ENCODE results near the gene ZNF662. TPM values are rescaled to one million over a fixed set of nuclear protein-coding genes. Genes with fewer than 3 reads are reported as not detected.

The ZNF662 gene
- total and polyA plus RNA-seq, 2 experiments from 2014 or later, result 0.07 TPM; not detected in 1

GRCh38 chr3:42865256-42865655, 40.7 kb upstream of the ZNF662 start:
- 97% methylated on average over 8 of the region's 8 CpGs for WGBS (ENCODE audit: low lambda C conversion rate, missing lambda C conversion rate)
- TF ChIP-seq EZH2phosphoT487 (IDR thresholded peaks at IDR 0.05; ENCODE audit: low read depth, severe bottlenecking, unreplicated experiment), result no peak
- no peak for TF ChIP-seq CTCF (IDR thresholded peaks at IDR 0.05; ENCODE audit: poor library complexity)
- no peaks in the 10 kb centered on the region for H3K9me3 ChIP-seq (ENCODE audit: low read depth)
- H3K27me3 ChIP-seq, result no peaks in the 10 kb centered on the region
- H2AFZ ChIP-seq, result no peak overlapping the region
- H3K4me2 ChIP-seq, result no peak overlapping the region
- no peak overlapping the region for H3K27ac ChIP-seq
- H3K36me3 ChIP-seq (replicated peaks; ENCODE audit: insufficient read depth, low read depth), result no peaks in the 10 kb centered on the region
- no peak for DNase-seq (ENCODE audit: low spot score)
- no peaks in the 10 kb centered on the region for H3K4me1 ChIP-seq (ENCODE audit: insufficient read depth)
- H3K79me2 ChIP-seq, result no peaks in the 10 kb centered on the region
- no peak overlapping the region for H3K4me3 ChIP-seq
- no peaks in the 10 kb centered on the region for H4K20me1 ChIP-seq (ENCODE audit: insufficient read depth, poor library complexity, severe bottlenecking)
- no peaks in the 10 kb centered on the region for H3K9me2 ChIP-seq (replicated peaks; ENCODE audit: insufficient read depth)

- Histone ChIP-seq H3K36me3 (replicated peaks; ENCODE audit: insufficient read depth, low read depth) (no peaks in the 10 kb centered on the region), H3K9me2 (replicated peaks; ENCODE audit: insufficient read depth) (no peaks in the 10 kb centered on the region)
Measured at GRCh38 chr3:42867138-42867537, 38.8 kb upstream of the ZNF662 start.

GRCh38 chr3:42868841-42869240, 37.1 kb upstream of the ZNF662 start:
- no peak overlapping the region for H3K27ac ChIP-seq
- no peak for TF ChIP-seq EZH2 (IDR thresholded peaks at IDR 0.05; ENCODE audit: borderline replicate concordance)
- no peak for TF ChIP-seq EZH2phosphoT487 (IDR thresholded peaks at IDR 0.05; ENCODE audit: low read depth, severe bottlenecking, unreplicated experiment)
- no peaks in the 10 kb centered on the region for H3K4me1 ChIP-seq (ENCODE audit: insufficient read depth)
- no peak overlapping the region for H2AFZ ChIP-seq
- no peaks in the 10 kb centered on the region for H3K9me3 ChIP-seq (ENCODE audit: low read depth)
- H4K20me1 ChIP-seq (ENCODE audit: insufficient read depth, poor library complexity, severe bottlenecking), result no peaks in the 10 kb centered on the region
- 75% methylated on average over 5 of the region's 5 CpGs for WGBS (ENCODE audit: low lambda C conversion rate, missing lambda C conversion rate)
- H3K9me2 ChIP-seq (replicated peaks; ENCODE audit: insufficient read depth), result no peaks in the 10 kb centered on the region
- no peaks in the 10 kb centered on the region for H3K79me2 ChIP-seq
- DNase-seq (ENCODE audit: low spot score), result no peak
- no peaks in the 10 kb centered on the region for H3K36me3 ChIP-seq (replicated peaks; ENCODE audit: insufficient read depth, low read depth)
- no peak overlapping the region for H3K4me2 ChIP-seq
- no peaks in the 10 kb centered on the region for H3K27me3 ChIP-seq
- no peak overlapping the region for H3K4me3 ChIP-seq

More at GRCh38 chr3:42867138-42867537, 38.8 kb upstream of the ZNF662 start:
- H3K27me3 ChIP-seq, result no peaks in the 10 kb centered on the region
- H3K4me2 ChIP-seq, result no peak overlapping the region
- H3K9me3 ChIP-seq (ENCODE audit: low read depth), result no peaks in the 10 kb centered on the region
- H2AFZ ChIP-seq, result no peak overlapping the region
- TF ChIP-seq EZH2 (IDR thresholded peaks at IDR 0.05; ENCODE audit: borderline replicate concordance), result no peak
- TF ChIP-seq CTCF (IDR thresholded peaks at IDR 0.05; ENCODE audit: poor library complexity), result no peak
- TF ChIP-seq EZH2phosphoT487 (IDR thresholded peaks at IDR 0.05; ENCODE audit: low read depth, severe bottlenecking, unreplicated experiment), result no peak
- H3K27ac ChIP-seq, result no peak overlapping the region
- 89% methylated on average over 7 of the region's 7 CpGs for WGBS (ENCODE audit: low lambda C conversion rate, missing lambda C conversion rate)
- DNase-seq (ENCODE audit: low spot score), result no peak
- H3K4me3 ChIP-seq, result no peak overlapping the region
- no peaks in the 10 kb centered on the region for H4K20me1 ChIP-seq (ENCODE audit: insufficient read depth, poor library complexity, severe bottlenecking)
- H3K4me1 ChIP-seq (ENCODE audit: insufficient read depth), result no peaks in the 10 kb centered on the region
- no peaks in the 10 kb centered on the region for H3K79me2 ChIP-seq

- Histone ChIP-seq H3K4me2 (no peak overlapping the region), H2AFZ (no peak overlapping the region), H3K79me2 (no peaks in the 10 kb centered on the region), H3K9me3 (ENCODE audit: low read depth) (no peaks in the 10 kb centered on the region), H3K27me3 (no peaks in the 10 kb centered on the region), H3K9me2 (replicated peaks; ENCODE audit: insufficient read depth) (no peaks in the 10 kb centered on the region), H3K4me3 (no peak overlapping the region), H3K4me1 (ENCODE audit: insufficient read depth) (no peaks in the 10 kb centered on the region), H3K27ac (no peak overlapping the region), H4K20me1 (ENCODE audit: insufficient read depth, poor library complexity, severe bottlenecking) (no peaks in the 10 kb centered on the region), H3K36me3 (replicated peaks; ENCODE audit: insufficient read depth, low read depth) (no peaks in the 10 kb centered on the region)
- TF ChIP-seq CTCF (IDR thresholded peaks at IDR 0.05; ENCODE audit: poor library complexity) (no peak), EZH2 (IDR thresholded peaks at IDR 0.05; ENCODE audit: borderline replicate concordance) (no peak), EZH2phosphoT487 (IDR thresholded peaks at IDR 0.05; ENCODE audit: low read depth, severe bottlenecking, unreplicated experiment) (no peak)
- whole genome bisulfite sequencing (ENCODE audit: low lambda C conversion rate, missing lambda C conversion rate), result 86% methylated on average over 5 of the region's 5 CpGs
- no peak for DNase-seq (ENCODE audit: low spot score)
Measured at GRCh38 chr3:42871592-42872196, 34.2 kb upstream of the ZNF662 start.
